ENCODE data around the gene TMC2. TPM values are rescaled to one million over a fixed set of nuclear protein-coding genes. Genes with fewer than 3 reads are reported as not detected.

The TMC2 gene
- total RNA-seq, 2 experiments from 2014 or later, result not detected

- no peak for DNase-seq
- no peak for ATAC-seq
- Mint-ChIP-seq H3K4me1 (ENCODE audit: low read depth) (no peaks in the 10 kb centered on the region), H3K9me3 (ENCODE audit: insufficient read depth) (no peaks in the 10 kb centered on the region), H3K27me3 (ENCODE audit: low read depth) (peaks cover 42% of the 10 kb centered on the region), H3K36me3 (ENCODE audit: low read depth) (no peaks in the 10 kb centered on the region), H3K27ac (no peak overlapping the region), H3K4me3 (no peak overlapping the region)
- ChIA-PET CTCF (no interaction called here), POLR2A (no interaction called here)
These were observed 21.7 kb downstream of the TMC2 start for GRCh38 chr20:2557873-2558580.

GRCh38 chr20:2558581-2559278 is 22.4 kb downstream of the TMC2 start:
- ATAC-seq (no peak), DNase-seq (no peak)
- POLR2A ChIA-PET, result no interaction called here
- CTCF ChIA-PET, result no interaction called here
- peaks cover 42% of the 10 kb centered on the region for H3K27me3 Mint-ChIP-seq (ENCODE audit: low read depth)
- H3K4me3 Mint-ChIP-seq, result no peak overlapping the region
- no peak overlapping the region for H3K27ac Mint-ChIP-seq
- no peaks in the 10 kb centered on the region for H3K36me3 Mint-ChIP-seq (ENCODE audit: low read depth)
- H3K4me1 Mint-ChIP-seq (ENCODE audit: low read depth), result no peaks in the 10 kb centered on the region
- no peaks in the 10 kb centered on the region for H3K9me3 Mint-ChIP-seq (ENCODE audit: insufficient read depth)

GRCh38 chr20:2559279-2559626 is 22.9 kb downstream of the TMC2 start:
- Mint-ChIP-seq H3K4me3 (no peak overlapping the region), H3K36me3 (ENCODE audit: low read depth) (no peaks in the 10 kb centered on the region), H3K9me3 (ENCODE audit: insufficient read depth) (no peaks in the 10 kb centered on the region), H3K27me3 (ENCODE audit: low read depth) (peaks cover 42% of the 10 kb centered on the region), H3K4me1 (ENCODE audit: low read depth) (no peaks in the 10 kb centered on the region), H3K27ac (no peak overlapping the region)
- DNase-seq, result no peak
- POLR2A ChIA-PET, result no interaction called here
- ATAC-seq, result no peak
- CTCF ChIA-PET, result no interaction called here

- CTCF ChIA-PET, result no interaction called here
These were observed 23.3 kb downstream of the TMC2 start for GRCh38 chr20:2559651-2560050.

GRCh38 chr20:2563116-2563515 is 26.7 kb downstream of the TMC2 start:
- no peak for ATAC-seq
- Mint-ChIP-seq H3K27me3 (ENCODE audit: low read depth) (peaks cover 30% of the 10 kb centered on the region), H3K4me3 (no peak overlapping the region), H3K36me3 (ENCODE audit: low read depth) (no peaks in the 10 kb centered on the region), H3K27ac (no peak overlapping the region), H3K4me1 (ENCODE audit: low read depth) (no peaks in the 10 kb centered on the region), H3K9me3 (ENCODE audit: insufficient read depth) (no peaks in the 10 kb centered on the region)
- no peak for DNase-seq
- POLR2A ChIA-PET, result no interaction called here
- CTCF ChIA-PET, result no interaction called here

More at GRCh38 chr20:2559651-2560050, 23.3 kb downstream of the TMC2 start:
- H3K4me3 Mint-ChIP-seq, result no peak overlapping the region
- no peaks in the 10 kb centered on the region for H3K4me1 Mint-ChIP-seq (ENCODE audit: low read depth)
- H3K9me3 Mint-ChIP-seq (ENCODE audit: insufficient read depth), result no peaks in the 10 kb centered on the region
- POLR2A ChIA-PET, result no interaction called here
- no peaks in the 10 kb centered on the region for H3K36me3 Mint-ChIP-seq (ENCODE audit: low read depth)
- H3K27ac Mint-ChIP-seq, result no peak overlapping the region
- peaks cover 41% of the 10 kb centered on the region for H3K27me3 Mint-ChIP-seq (ENCODE audit: low read depth)
- DNase-seq, result no peak
- ATAC-seq, result no peak

- ChIA-PET CTCF (no interaction called here), POLR2A (no interaction called here)
- Mint-ChIP-seq H3K27ac (no peak overlapping the region), H3K27me3 (ENCODE audit: low read depth) (peaks cover 34% of the 10 kb centered on the region), H3K4me1 (ENCODE audit: low read depth) (no peaks in the 10 kb centered on the region), H3K4me3 (no peak overlapping the region), H3K36me3 (ENCODE audit: low read depth) (no peaks in the 10 kb centered on the region), H3K9me3 (ENCODE audit: insufficient read depth) (no peaks in the 10 kb centered on the region)
- no peak for DNase-seq
- ATAC-seq, result no peak
These were observed 28.0 kb downstream of the TMC2 start for GRCh38 chr20:2564406-2564805.

- no peak for DNase-seq
- POLR2A ChIA-PET, result no interaction called here
- H3K36me3 Mint-ChIP-seq (ENCODE audit: low read depth), result no peaks in the 10 kb centered on the region
- H3K4me3 Mint-ChIP-seq, result no peak overlapping the region
- H3K9me3 Mint-ChIP-seq (ENCODE audit: insufficient read depth), result no peaks in the 10 kb centered on the region
- peaks cover 28% of the 10 kb centered on the region for H3K27me3 Mint-ChIP-seq (ENCODE audit: low read depth)
- no peak for ATAC-seq
- no peak overlapping the region for H3K27ac Mint-ChIP-seq
- no peaks in the 10 kb centered on the region for H3K4me1 Mint-ChIP-seq (ENCODE audit: low read depth)
- CTCF ChIA-PET, result no interaction called here
These were observed 39.3 kb downstream of the TMC2 start for GRCh38 chr20:2575682-2576081.

GRCh38 chr20:2576317-2576727 is 39.9 kb downstream of the TMC2 start:
- DNase-seq (no peak), ATAC-seq (no peak)
- no peak overlapping the region for H3K4me3 Mint-ChIP-seq
- peaks cover 27% of the 10 kb centered on the region for H3K27me3 Mint-ChIP-seq (ENCODE audit: low read depth)
- CTCF ChIA-PET, result no interaction called here
- H3K9me3 Mint-ChIP-seq (ENCODE audit: insufficient read depth), result no peaks in the 10 kb centered on the region
- POLR2A ChIA-PET, result no interaction called here
- no peaks in the 10 kb centered on the region for H3K36me3 Mint-ChIP-seq (ENCODE audit: low read depth)
- H3K4me1 Mint-ChIP-seq (ENCODE audit: low read depth), result no peaks in the 10 kb centered on the region
- H3K27ac Mint-ChIP-seq, result no peak overlapping the region

- Mint-ChIP-seq H3K4me3 (no peak overlapping the region), H3K27ac (no peak overlapping the region), H3K9me3 (ENCODE audit: insufficient read depth) (no peaks in the 10 kb centered on the region), H3K27me3 (ENCODE audit: low read depth) (peaks cover 30% of the 10 kb centered on the region), H3K4me1 (ENCODE audit: low read depth) (no peaks in the 10 kb centered on the region), H3K36me3 (ENCODE audit: low read depth) (no peaks in the 10 kb centered on the region)
- ChIA-PET CTCF (no interaction called here), POLR2A (interaction anchor here (0.6 kb wide), 1 partner anchor 109 kb away, joined by 3 read pairs; no protein-coding TSS in a partner anchor)
- no peak for DNase-seq
- no peak for ATAC-seq
These were observed 42.3 kb downstream of the TMC2 start for GRCh38 chr20:2578475-2579192.

GRCh38 chr20:2585811-2586210 is 49.4 kb downstream of the TMC2 start:
- POLR2A ChIA-PET, result no interaction called here
- no peaks in the 10 kb centered on the region for H3K9me3 Mint-ChIP-seq (ENCODE audit: insufficient read depth)
- peaks cover 31% of the 10 kb centered on the region for H3K27me3 Mint-ChIP-seq (ENCODE audit: low read depth)
- CTCF ChIA-PET, result no interaction called here
- no peak overlapping the region for H3K4me3 Mint-ChIP-seq
- H3K27ac Mint-ChIP-seq, result no peak overlapping the region
- H3K4me1 Mint-ChIP-seq (ENCODE audit: low read depth), result no peaks in the 10 kb centered on the region
- no peak for DNase-seq
- no peaks in the 10 kb centered on the region for H3K36me3 Mint-ChIP-seq (ENCODE audit: low read depth)
- ATAC-seq, result no peak

- H3K36me3 Mint-ChIP-seq (ENCODE audit: low read depth), result no peaks in the 10 kb centered on the region
- H3K4me3 Mint-ChIP-seq, result no peak overlapping the region
- DNase-seq (no peak), ATAC-seq (no peak)
- POLR2A ChIA-PET, result no interaction called here
- peaks cover 17% of the 10 kb centered on the region for H3K27me3 Mint-ChIP-seq (ENCODE audit: low read depth)
- no peaks in the 10 kb centered on the region for H3K9me3 Mint-ChIP-seq (ENCODE audit: insufficient read depth)
- no peak overlapping the region for H3K27ac Mint-ChIP-seq
- CTCF ChIA-PET, result no interaction called here
- peaks cover 3% of the 10 kb centered on the region for H3K4me1 Mint-ChIP-seq (ENCODE audit: low read depth)
These were observed 57.4 kb downstream of the TMC2 start for GRCh38 chr20:2593756-2594155.

- POLR2A ChIA-PET, result no interaction called here
- peaks cover 3% of the 10 kb centered on the region for H3K4me1 Mint-ChIP-seq (ENCODE audit: low read depth)
These were observed 58.7 kb downstream of the TMC2 start for GRCh38 chr20:2595076-2595475.

More at GRCh38 chr20:2595076-2595475, 58.7 kb downstream of the TMC2 start:
- Mint-ChIP-seq H3K27ac (no peak overlapping the region), H3K9me3 (ENCODE audit: insufficient read depth) (no peaks in the 10 kb centered on the region), H3K36me3 (ENCODE audit: low read depth) (no peaks in the 10 kb centered on the region), H3K27me3 (ENCODE audit: low read depth) (peaks cover 23% of the 10 kb centered on the region), H3K4me3 (no peak overlapping the region)
- DNase-seq (no peak), ATAC-seq (no peak)
- CTCF ChIA-PET, result no interaction called here
